Mesenchymal stem cell (in vitro differentiated cells and primary cell): ENCODE measurements around the gene DENND1C.

Experiments
- DNase-seq: peaks from one replicate; pipeline ENCODE4 v3.0.0-alpha.2; 2013
- H2AFZ ChIP-seq: one replicate; pipeline ENCODE4 v1.6.1; 2013; ENCODE audit warnings: low read depth, mild to moderate bottlenecking, control low read depth, inconsistent platforms, low read length, moderate library complexity
- H2AK5ac ChIP-seq: 2 replicates; pipeline ENCODE4 v1.6.1; 2013; ENCODE audit warnings: low read length, moderate library complexity, mild to moderate bottlenecking, inconsistent platforms; ENCODE audit not compliant: severe bottlenecking
- H2BK120ac ChIP-seq: one replicate; pipeline ENCODE4 v1.6.1; 2013; ENCODE audit warnings: low read depth, mild to moderate bottlenecking, inconsistent platforms, low read length, moderate library complexity
- H2BK12ac ChIP-seq, 2 experiments: one replicate each; pipeline ENCODE4 v1.6.1; 2013; ENCODE audit warnings: inconsistent platforms in 2 of 2, low read length in 2 of 2, mild to moderate bottlenecking in 2 of 2, moderate library complexity in 2 of 2, control low read depth in 1 of 2
- H2BK15ac ChIP-seq: one replicate; pipeline ENCODE4 v1.6.1; 2013; ENCODE audit warnings: mild to moderate bottlenecking, low read depth, inconsistent platforms; ENCODE audit not compliant: poor library complexity, severe bottlenecking
- H2BK5ac ChIP-seq: 2 replicates; pipeline ENCODE4 v1.6.1; 2013; ENCODE audit warnings: low read depth, mild to moderate bottlenecking, low read length, control low read depth, inconsistent platforms; ENCODE audit not compliant: poor library complexity, severe bottlenecking
- H3K14ac ChIP-seq, 2 experiments: one replicate each; pipeline ENCODE4 v1.6.1; 2013; ENCODE audit warnings: inconsistent platforms in 2 of 2, low read length in 2 of 2, control low read depth in 1 of 2, mild to moderate bottlenecking in 1 of 2, moderate library complexity in 1 of 2
- H3K18ac ChIP-seq, 2 experiments: one replicate each; pipeline ENCODE4 v1.6.1; 2013; ENCODE audit warnings: inconsistent platforms in 2 of 2, low read length in 2 of 2, control low read depth in 1 of 2, low read depth in 1 of 2, mild to moderate bottlenecking in 1 of 2
- H3K23ac ChIP-seq, 2 experiments: one replicate each; pipeline ENCODE4 v1.6.1; 2013; ENCODE audit warnings: inconsistent platforms in 2 of 2, low read length in 2 of 2, mild to moderate bottlenecking in 2 of 2, moderate library complexity in 2 of 2, control low read depth in 1 of 2
- H3K27ac ChIP-seq: 2 replicates; pipeline ENCODE4 v1.5.1; 2013; ENCODE audit warnings: mild to moderate bottlenecking, moderate library complexity, low read length, control low read depth, inconsistent platforms; ENCODE audit not compliant: poor library complexity, severe bottlenecking
- H3K27me3 ChIP-seq, 2 experiments: 2 replicates each; pipeline versions ENCODE4 v1.6.1 to v1.7.0; 2013; ENCODE audit warnings: low read length in 2 of 2, mild to moderate bottlenecking in 2 of 2, moderate library complexity in 2 of 2, control low read depth in 1 of 2, inconsistent platforms in 1 of 2; ENCODE audit not compliant: control insufficient read depth in 1 of 2, insufficient read depth in 1 of 2
- H3K36me3 ChIP-seq, 2 experiments: 2 replicates each; pipeline versions ENCODE4 v1.6.1 to v1.7.0; 2013; ENCODE audit warnings: low read length in 2 of 2, control low read depth in 1 of 2, inconsistent platforms in 1 of 2, low read depth in 1 of 2, mild to moderate bottlenecking in 1 of 2; ENCODE audit not compliant: insufficient read depth in 2 of 2, control insufficient read depth in 1 of 2
- H3K4ac ChIP-seq, 2 experiments: one replicate each; pipeline ENCODE4 v1.6.1; 2013; ENCODE audit warnings: inconsistent platforms in 2 of 2, low read length in 2 of 2, mild to moderate bottlenecking in 2 of 2, moderate library complexity in 2 of 2, control low read depth in 1 of 2, low read depth in 1 of 2
- H3K4me1 ChIP-seq: 2 replicates; pipeline ENCODE4 v1.6.1; 2013; ENCODE audit warnings: low read depth, low read length, control low read depth; ENCODE audit not compliant: control insufficient read depth, insufficient read depth
- H3K4me2 ChIP-seq: 2 replicates; pipeline ENCODE4 v1.6.1; 2013; ENCODE audit warnings: low read length, mild to moderate bottlenecking, inconsistent platforms; ENCODE audit not compliant: poor library complexity, severe bottlenecking
- H3K4me3 ChIP-seq, 2 experiments: 2 replicates each; pipeline versions ENCODE4 v1.5.1 to v1.7.0; 2013; ENCODE audit warnings: low read length in 2 of 2, mild to moderate bottlenecking in 2 of 2, control low read depth in 1 of 2, low read depth in 1 of 2; ENCODE audit not compliant: insufficient read depth in 1 of 2
- H3K79me1 ChIP-seq: replicated peaks from 2 replicates; pipeline ENCODE4 v1.6.1; 2013; ENCODE audit warnings: mild to moderate bottlenecking, control low read depth, low read length, inconsistent platforms; ENCODE audit not compliant: poor library complexity, severe bottlenecking
- H3K9ac ChIP-seq: 2 replicates; pipeline ENCODE4 v1.7.0; 2013; ENCODE audit warnings: mild to moderate bottlenecking, low read length, moderate library complexity
- H3K9me3 ChIP-seq: 2 replicates; pipeline ENCODE4 v1.7.0; 2013; ENCODE audit warnings: mild to moderate bottlenecking, low read length; ENCODE audit not compliant: control insufficient read depth
- H4K8ac ChIP-seq: one replicate; pipeline ENCODE4 v1.6.1; 2013; ENCODE audit warnings: inconsistent platforms, mild to moderate bottlenecking, low read length, moderate library complexity
- H4K91ac ChIP-seq: one replicate; pipeline ENCODE4 v1.6.1; 2013; ENCODE audit warnings: mild to moderate bottlenecking, low read length, inconsistent platforms
- WGBS: methylation state at CpG from one replicate; pipeline ENCODE4 v1.1.7; 2013; ENCODE audit warnings: mixed read lengths; 5-methylcytosine and 5-hydroxymethylcytosine counted together

Gene DENND1C

GRCh38 chr19:6516659-6517291, 35.2 kb upstream of the DENND1C start:
- Histone ChIP-seq H3K14ac (peak overlapping the region in 1 of 2 experiments; percentile 18), H3K36me3 (no peaks in the 10 kb centered on the region)

GRCh38 chr19:6516018-6516658, 34.6 kb upstream of the DENND1C start:
- DNase-seq, result peak; percentile 91
- H3K4me2 ChIP-seq, result peak overlapping the region; percentile 99
- H3K27ac ChIP-seq, result peak overlapping the region; percentile 56
- no peak overlapping the region for H2AK5ac ChIP-seq
- peak overlapping the region in 1 of 2 experiments; percentile 25 for H2BK12ac ChIP-seq
- H3K4me3 ChIP-seq, result peak overlapping the region; percentile 70 to 91
- no peak overlapping the region for H2BK5ac ChIP-seq
- 2% methylated on average over 23 of the region's 26 CpGs for WGBS
- H3K9ac ChIP-seq, result peak overlapping the region; percentile 86
- H2BK15ac ChIP-seq, result peak overlapping the region; percentile 93
- H3K23ac ChIP-seq, result peak overlapping the region in 1 of 2 experiments; percentile 34
- H3K9me3 ChIP-seq, result no peaks in the 10 kb centered on the region
- peaks cover 21% of the 10 kb centered on the region for H3K4me1 ChIP-seq
- peak overlapping the region; percentile 35 for H4K8ac ChIP-seq
- H3K36me3 ChIP-seq, result no peaks in the 10 kb centered on the region
- H3K14ac ChIP-seq, result no peak overlapping the region
- H2BK120ac ChIP-seq, result no peak overlapping the region
- peak overlapping the region in 1 of 2 experiments; percentile 80 for H3K18ac ChIP-seq
- peak overlapping the region; percentile 98 for H2AFZ ChIP-seq
- no peak overlapping the region for H4K91ac ChIP-seq
- H3K27me3 ChIP-seq, result no peaks in the 10 kb centered on the region
- peaks cover 2% of the 10 kb centered on the region for H3K79me1 ChIP-seq
- no peak overlapping the region for H3K4ac ChIP-seq

More at GRCh38 chr19:6516659-6517291, 35.2 kb upstream of the DENND1C start:
- Histone ChIP-seq H2AK5ac (peak overlapping the region; percentile 85), H3K23ac (peak overlapping the region in 1 of 2 experiments; percentile 34), H3K4me3 (peak overlapping the region; percentile 70 to 91), H3K18ac (peak overlapping the region in 1 of 2 experiments; percentile 80), H3K79me1 (peaks cover 2% of the 10 kb centered on the region), H3K9ac (peak overlapping the region; percentile 86), H2BK5ac (peak overlapping the region; percentile 20), H2BK15ac (no peak overlapping the region), H4K8ac (peak overlapping the region; percentile 35), H3K4me2 (peak overlapping the region; percentile 99), H3K9me3 (no peaks in the 10 kb centered on the region), H3K27ac (peak overlapping the region; percentile 56), H2AFZ (peak overlapping the region; percentile 98), H3K27me3 (no peaks in the 10 kb centered on the region), H2BK12ac (peak overlapping the region in 1 of 2 experiments; percentile 16), H3K4ac (no peak overlapping the region), H4K91ac (no peak overlapping the region), H2BK120ac (no peak overlapping the region), H3K4me1 (peaks cover 21% of the 10 kb centered on the region)
- peak; percentile 83 for DNase-seq
- WGBS, result 1% methylated on average over 21 of the region's 38 CpGs

- H3K27ac ChIP-seq, result no peak overlapping the region
- H2BK5ac ChIP-seq, result no peak overlapping the region
- DNase-seq, result no peak
- no peak overlapping the region for H2AFZ ChIP-seq
- H2BK15ac ChIP-seq, result no peak overlapping the region
- no peaks in the 10 kb centered on the region for H3K36me3 ChIP-seq
- H4K8ac ChIP-seq, result no peak overlapping the region
- WGBS, result 85% methylated on average over 15 of the region's 15 CpGs
- H3K4me2 ChIP-seq, result no peak overlapping the region
- H3K27me3 ChIP-seq, result no peaks in the 10 kb centered on the region
- H3K9ac ChIP-seq, result no peak overlapping the region
- H2AK5ac ChIP-seq, result peak overlapping the region; percentile 88
- peaks cover 2% of the 10 kb centered on the region for H3K79me1 ChIP-seq
- H2BK120ac ChIP-seq, result no peak overlapping the region
- H2BK12ac ChIP-seq, result no peak overlapping the region
- no peak overlapping the region for H3K4ac ChIP-seq
- H4K91ac ChIP-seq, result no peak overlapping the region
- no peak overlapping the region for H3K4me3 ChIP-seq
- H3K4me1 ChIP-seq, result peaks cover 21% of the 10 kb centered on the region
- no peak overlapping the region for H3K23ac ChIP-seq
- no peak overlapping the region for H3K14ac ChIP-seq
- H3K18ac ChIP-seq, result no peak overlapping the region
- no peaks in the 10 kb centered on the region for H3K9me3 ChIP-seq
These were observed 33.4 kb upstream of the DENND1C start for GRCh38 chr19:6514926-6515544.

- Histone ChIP-seq H3K23ac (no peak overlapping the region), H3K9ac (no peak overlapping the region), H3K18ac (no peak overlapping the region), H4K91ac (no peak overlapping the region), H3K27ac (peak overlapping the region; percentile 56), H3K79me1 (peaks cover 2% of the 10 kb centered on the region), H3K27me3 (no peaks in the 10 kb centered on the region), H3K9me3 (no peaks in the 10 kb centered on the region), H2BK5ac (no peak overlapping the region), H2AFZ (no peak overlapping the region), H3K4me3 (no peak overlapping the region), H2AK5ac (peak overlapping the region; percentile 6), H2BK12ac (no peak overlapping the region), H3K4me1 (peaks cover 21% of the 10 kb centered on the region), H3K4me2 (no peak overlapping the region), H2BK15ac (no peak overlapping the region), H3K36me3 (no peaks in the 10 kb centered on the region), H2BK120ac (no peak overlapping the region), H3K14ac (no peak overlapping the region), H4K8ac (no peak overlapping the region), H3K4ac (no peak overlapping the region)
- DNase-seq, result no peak
- WGBS, result 82% methylated on average over 9 of the region's 9 CpGs
These were observed 32.5 kb upstream of the DENND1C start for GRCh38 chr19:6514089-6514488.
